Cerebellar cortex (tissue), 1 donor: ENCODE data around the gene IQGAP3.

ENCODE experiments used
- DNase-seq: peaks from one replicate; pipeline ENCODE4 v3.0.0-alpha.2; 2015; ENCODE audit warnings: low spot score

IQGAP3 gene

GRCh38 chr1:156539818-156540355, 32.5 kb downstream of the IQGAP3 start:
- no peak for DNase-seq

DNA sequence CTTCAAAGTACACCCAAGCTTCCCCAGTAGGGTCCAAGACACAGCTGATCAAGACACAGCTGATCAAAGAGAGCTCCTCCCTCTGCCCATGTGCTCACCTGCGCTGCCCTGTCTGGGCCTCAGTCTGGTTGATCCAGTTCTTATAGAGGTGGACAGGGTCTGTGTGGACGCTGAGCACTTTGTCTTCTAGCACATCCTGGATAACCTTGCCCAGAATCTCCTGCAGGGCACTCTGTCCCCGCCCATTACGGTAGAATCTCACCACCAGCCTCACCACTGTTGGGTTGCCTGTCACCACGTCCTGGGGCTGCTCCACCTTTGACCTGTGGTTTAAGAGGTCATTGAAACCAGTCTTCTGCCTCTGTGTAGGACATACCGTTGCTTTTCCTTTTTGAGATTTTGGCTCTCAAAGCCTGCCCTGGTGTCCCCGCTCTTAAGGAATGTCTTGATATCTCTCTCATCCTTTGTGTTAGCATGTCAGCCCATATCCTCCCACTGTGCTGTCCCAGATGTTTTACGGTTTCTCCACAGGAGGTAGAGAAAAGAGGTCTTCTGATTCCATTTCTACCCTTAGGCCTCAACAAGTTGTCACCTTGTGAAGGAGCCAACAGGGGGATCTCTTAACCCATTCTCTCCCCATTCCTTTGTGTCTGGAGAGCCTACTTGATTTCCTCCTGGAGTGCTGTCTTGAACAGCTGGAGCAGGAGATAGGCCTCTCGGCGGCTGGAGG, 33.5 kb downstream of the IQGAP3 start:
- DNase-seq: no peak

- DNase-seq: no peak
These were observed 35.3 kb downstream of the IQGAP3 start for GRCh38 chr1:156537027-156537426.

- no peak for DNase-seq
These were observed 37.8 kb downstream of the IQGAP3 start for GRCh38 chr1:156534424-156535060.

DNA sequence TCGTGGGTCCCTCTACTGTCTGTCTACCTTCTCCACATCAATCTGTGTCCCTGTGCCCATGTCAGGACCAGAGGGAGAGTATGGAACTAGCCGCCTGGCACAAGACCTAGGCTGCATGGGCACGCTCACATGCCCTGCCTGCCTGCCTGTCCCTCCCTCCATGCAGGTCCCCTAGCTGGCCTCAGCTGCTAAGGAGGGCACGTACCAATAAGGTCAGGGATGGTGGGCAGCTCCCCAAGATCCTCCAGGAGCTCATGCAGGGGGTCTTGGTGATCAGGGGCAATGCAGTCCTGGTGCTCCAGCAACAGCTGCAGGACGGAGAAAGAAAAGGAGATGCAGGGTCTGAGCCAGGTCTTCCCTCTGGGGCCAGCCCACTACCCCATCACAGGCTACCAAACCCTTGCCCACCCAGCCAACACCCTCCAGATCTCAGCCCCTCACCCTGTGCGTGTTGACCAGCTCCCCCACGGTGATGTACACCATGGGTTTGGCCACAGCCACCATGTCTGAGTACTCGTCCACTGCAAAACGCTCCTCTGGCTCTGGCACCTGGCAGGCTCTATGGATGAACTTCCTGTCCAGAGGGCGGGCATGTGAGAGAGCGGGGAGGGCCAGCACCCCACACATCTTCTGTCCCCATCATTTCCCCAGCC, 38.7 kb downstream of the IQGAP3 start:
- no peak for DNase-seq

- no peak for DNase-seq
These were observed 40.0 kb downstream of the IQGAP3 start for GRCh38 chr1:156532374-156532773.

- DNase-seq: no peak
These were observed 42.4 kb downstream of the IQGAP3 start for GRCh38 chr1:156530006-156530405.

DNA sequence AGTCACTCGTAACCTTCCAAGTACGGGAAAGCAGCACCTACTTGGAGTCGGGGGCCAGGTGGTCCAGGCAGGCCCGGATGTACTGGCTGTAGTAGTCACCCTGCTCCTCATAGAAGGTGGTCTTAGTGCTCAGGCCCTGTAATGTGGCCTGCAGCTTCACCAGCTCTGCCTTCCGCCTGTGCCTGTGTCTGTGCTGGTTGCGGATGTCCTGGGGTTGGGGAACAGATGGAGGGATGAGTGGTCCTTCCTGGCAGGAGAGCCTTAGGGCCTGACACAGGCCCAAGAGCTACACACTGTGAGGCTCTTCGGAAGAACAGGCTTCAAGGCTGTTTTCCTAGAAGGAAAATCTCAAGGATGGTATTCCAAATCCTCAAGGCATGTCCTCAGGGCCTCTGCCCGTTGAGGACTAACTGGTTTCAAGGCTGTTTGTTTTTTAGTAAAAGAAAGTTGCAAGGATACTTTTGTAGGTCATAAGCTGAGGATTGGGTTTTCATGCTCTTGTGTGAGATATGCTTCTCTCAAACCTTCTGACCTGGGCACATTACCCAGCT, 43.4 kb downstream of the IQGAP3 start:
- DNase-seq: peak; percentile 43

DNA sequence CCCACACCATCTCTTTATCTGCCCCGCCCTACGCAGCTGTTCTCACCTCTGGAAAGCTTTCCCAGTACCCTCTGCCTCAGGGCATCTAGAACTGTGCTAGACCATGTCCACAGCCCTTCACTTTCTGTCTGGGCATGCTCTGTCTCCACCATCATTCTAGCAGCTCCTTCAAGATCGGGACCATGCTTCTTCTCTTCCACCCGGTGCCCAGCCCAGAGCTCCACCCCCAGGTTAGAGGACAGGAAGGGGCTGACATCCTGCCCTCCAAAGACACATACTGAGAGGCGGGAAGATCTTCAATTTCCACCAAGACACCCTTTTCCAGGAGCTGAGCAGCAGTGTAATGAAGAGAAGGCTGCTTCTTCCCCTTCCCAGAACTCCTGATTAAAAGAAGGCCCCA, 44.1 kb downstream of the IQGAP3 start:
- DNase-seq: no peak

- no peak for DNase-seq
These were observed 44.8 kb downstream of the IQGAP3 start for GRCh38 chr1:156527584-156527983.

DNA sequence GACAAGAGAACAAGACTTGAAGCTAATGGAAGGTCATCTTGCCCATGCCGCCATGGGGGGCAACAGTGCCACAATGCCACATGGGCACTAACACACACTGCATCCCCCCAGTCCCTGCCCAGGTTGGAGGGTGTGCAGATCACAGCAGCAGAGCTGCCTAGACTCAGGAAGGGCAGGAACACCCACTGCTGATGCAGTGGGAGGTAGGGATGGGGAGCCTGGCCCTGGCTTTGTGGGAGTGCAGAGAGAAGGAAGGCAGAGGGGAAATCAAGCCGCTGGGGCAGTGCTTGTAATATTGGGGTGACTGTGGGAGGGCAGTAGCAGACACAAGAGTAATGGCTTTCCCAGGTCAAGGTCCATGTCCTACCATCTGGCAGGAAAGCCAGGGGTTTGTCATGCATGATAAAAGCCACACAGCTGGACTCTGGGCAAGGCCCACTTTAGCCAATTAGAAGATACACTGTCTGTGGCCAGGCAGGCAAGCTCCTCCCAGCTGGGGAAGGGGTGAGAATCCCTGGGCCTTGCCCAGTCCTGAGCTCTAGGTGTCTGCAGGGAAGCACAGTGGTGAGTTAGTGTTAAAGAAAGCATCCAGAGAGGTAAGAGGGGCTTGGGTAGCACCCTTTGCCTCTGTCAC, 46.4 kb downstream of the IQGAP3 start:
- DNase-seq: no peak

DNA sequence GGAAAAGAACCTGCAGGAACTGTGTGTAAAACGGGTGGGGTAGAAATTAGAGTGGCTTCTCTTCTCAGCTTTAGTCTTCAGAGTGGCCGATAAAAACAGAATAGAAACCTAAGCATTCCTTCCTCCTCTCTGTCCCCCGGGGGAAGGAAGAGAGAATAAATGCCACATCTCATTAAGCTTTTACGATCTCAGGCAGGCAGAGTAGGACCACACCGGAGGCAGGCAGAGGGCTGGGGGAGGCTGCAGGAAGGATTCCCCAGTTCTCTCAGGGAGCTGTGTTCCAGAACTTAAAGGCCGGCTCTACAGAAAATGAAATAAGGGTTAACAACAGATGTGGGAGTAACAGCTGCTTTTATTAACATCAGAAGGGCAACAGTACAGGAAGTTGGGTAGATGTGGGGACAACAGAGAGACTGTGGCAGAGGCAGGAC, 47.3 kb downstream of the IQGAP3 start:
- no peak for DNase-seq

DNA sequence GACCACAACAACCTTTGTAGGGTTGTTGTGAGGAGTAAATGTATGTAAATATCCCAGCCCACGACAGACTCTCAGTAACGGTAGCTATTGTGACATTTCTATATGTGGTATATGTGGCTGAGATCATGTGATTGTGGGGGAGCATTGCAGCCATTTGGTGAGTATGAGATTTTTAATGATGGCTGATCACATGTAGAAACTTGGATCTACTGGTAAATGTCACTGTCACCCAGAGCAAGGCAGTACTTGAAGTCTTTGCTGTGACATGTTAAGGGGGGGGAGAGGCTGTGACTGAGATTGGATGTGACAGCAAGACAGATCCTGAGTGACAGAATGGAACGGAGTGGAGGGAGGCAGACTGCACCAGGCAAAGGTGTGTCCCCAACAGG, 47.9 kb downstream of the IQGAP3 start:
- DNase-seq: no peak

- DNase-seq: no peak
These were observed 48.4 kb downstream of the IQGAP3 start for GRCh38 chr1:156523801-156524480.

DNA sequence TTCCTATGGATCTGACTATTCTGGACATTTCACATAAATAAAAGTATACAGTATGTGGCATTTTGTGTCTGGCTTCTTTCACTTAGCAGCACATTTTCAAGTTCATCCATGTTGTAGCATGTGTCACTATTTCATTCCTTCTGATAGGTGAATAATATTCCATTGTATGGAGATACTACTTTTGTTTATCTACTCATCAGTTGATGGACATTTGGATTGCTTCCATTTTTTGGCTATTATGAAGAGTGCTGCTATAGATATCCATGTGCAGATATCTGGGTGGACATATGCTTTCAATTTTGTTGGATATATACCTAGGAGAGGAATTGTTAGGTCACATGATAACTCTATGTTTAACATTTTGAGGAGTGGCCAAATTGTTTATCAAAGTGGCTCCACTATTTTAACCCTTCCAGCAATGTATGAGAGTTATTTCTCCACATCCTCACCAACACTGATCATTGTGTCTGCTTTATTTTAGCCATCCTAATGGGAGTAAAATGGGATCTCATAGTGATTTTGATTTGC, 49.9 kb downstream of the IQGAP3 start:
- DNase-seq: no peak

GRCh38 chr1:156517748-156518147, 54.6 kb downstream of the IQGAP3 start:
- DNase-seq: no peak

DNA sequence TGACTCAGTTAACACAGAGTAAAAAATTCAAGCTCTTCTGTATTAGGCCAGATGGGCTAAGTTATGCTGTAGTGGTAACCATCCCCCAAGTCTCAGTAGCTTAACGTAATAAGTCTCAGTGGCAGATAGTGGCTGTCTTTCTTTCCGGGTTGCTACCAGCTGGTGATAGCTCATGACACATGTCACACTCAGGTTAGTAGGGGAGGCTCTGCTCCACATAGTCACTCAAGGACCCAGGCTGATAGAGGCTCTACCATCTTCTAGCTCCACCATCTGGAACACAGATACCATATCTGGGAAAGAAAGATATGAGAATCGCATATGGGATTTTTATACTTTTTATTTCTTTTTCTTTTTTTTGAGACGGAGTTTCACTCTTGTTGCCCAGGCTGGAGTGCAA, 55.5 kb downstream of the IQGAP3 start:
- DNase-seq: no peak

DNA sequence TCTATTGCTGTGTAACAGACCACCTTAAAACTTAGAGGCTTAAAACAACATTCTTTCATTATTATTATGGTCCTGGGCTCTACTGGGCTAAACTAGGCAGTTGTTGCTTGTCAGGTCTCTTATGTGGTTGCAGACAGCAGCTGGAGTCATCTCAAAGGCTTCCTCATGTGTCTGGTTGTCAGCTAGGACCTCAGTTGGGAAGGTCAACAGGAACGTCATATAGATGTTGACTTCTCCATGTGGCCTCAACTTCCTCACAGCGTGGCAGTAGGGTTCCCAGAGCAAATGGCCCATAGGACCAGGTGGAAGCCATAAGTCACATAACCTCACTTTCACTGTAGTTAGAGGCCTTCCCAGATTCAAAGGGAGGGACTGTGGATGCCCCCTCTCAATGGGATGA, 56.4 kb downstream of the IQGAP3 start:
- no peak for DNase-seq

DNA sequence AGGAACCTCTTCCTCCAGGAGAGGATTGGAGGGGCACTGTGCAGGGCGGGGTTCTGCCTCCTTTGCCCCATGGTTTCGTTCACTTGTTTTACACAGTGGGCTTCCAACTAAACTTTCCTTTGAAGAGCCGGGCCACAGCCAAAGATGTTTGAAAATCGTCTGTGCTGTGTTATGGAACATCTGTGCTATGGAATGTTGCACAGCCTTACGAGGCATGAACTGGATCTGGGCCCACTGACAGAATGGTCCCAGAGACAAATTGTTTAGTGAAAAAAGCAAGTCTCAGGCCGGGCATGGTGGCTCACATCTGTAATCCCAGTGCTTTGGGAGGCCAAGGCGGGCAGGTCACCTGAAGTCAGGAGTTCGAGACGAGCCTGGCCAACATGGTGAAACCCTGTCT, 59.2 kb downstream of the IQGAP3 start:
- no peak for DNase-seq

DNA sequence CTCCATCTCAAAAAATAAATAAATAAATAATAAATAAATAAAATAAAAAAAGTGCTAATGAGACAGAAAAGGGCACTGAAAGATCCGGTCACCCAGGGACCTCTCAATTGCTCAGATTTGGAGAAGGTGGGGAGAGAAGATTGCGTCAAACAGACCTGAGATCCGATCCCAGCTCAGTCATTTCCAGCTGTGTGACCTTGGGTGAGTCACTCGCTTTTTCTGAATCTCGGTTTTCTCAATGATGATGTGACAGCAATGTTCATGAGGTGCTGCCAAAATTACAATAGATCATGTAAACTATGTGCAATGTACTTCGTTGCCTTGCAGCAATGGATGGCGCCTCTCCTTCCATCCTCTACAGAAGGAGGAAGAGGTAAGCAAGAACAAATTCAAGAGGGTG, 60.7 kb downstream of the IQGAP3 start:
- DNase-seq: no peak

- peak; percentile 83 for DNase-seq
These were observed 61.7 kb downstream of the IQGAP3 start for GRCh38 chr1:156510709-156511108.
